Measurements from ENCODE around the gene NAB2.

DNA sequence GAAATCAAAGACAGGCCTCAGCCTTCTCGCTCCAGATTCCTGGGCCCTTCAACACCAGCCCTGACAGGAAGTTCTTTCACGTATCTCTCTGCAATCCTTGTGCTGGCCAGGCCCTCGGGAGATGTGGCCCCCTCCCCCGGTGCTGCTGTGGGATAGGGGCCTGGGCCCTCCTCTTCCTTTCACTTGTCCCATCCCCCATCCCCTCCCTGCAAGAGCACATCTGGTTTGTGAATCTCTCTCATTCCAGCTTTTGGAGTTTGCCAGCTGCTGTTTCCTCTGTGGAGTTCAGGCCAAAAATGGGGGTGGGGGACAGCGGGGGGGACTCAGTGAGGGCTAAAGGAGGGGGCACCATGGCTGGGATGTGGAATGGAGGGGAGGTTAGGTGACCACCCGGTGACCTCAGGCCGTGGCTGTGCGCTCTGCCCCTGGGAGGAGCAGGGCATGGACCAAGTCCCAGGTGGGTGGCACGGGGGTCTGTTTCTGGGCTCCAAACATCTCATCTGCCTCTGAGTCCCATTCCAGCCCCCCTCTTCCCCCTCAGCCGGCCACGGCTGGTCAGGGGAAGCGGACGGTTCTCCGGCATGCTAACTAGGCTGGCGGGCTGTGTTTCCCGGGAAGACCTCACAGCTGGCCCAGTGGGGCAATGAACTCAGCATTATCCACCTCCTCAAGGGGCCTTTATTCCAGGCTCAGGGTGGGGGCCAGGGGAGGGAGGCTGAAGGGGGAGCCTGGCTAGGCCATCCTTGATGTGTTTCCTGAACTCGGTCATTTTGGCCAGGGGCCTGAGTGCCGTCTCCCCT is 46.8 kb downstream of the NAB2 start:
- TF ChIP-seq, protein P1, sequence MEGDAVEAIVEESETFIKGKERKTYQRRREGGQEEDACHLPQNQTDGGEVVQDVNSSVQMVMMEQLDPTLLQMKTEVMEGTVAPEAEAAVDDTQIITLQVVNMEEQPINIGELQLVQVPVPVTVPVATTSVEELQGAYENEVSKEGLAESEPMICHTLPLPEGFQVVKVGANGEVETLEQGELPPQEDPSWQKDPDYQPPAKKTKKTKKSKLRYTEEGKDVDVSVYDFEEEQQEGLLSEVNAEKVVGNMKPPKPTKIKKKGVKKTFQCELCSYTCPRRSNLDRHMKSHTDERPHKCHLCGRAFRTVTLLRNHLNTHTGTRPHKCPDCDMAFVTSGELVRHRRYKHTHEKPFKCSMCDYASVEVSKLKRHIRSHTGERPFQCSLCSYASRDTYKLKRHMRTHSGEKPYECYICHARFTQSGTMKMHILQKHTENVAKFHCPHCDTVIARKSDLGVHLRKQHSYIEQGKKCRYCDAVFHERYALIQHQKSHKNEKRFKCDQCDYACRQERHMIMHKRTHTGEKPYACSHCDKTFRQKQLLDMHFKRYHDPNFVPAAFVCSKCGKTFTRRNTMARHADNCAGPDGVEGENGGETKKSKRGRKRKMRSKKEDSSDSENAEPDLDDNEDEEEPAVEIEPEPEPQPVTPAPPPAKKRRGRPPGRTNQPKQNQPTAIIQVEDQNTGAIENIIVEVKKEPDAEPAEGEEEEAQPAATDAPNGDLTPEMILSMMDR (conservative IDR thresholded peaks at IDR 0.05; ENCODE audit: low read depth, low read length), result no peak
- no peak for TF ChIP-seq EZH2 (IDR thresholded peaks at IDR 0.05; ENCODE audit: low read length, unreplicated experiment)
